GM12878 (cell line): ENCODE data around the gene DNMT1. TPM values are rescaled to one million over a fixed set of nuclear protein-coding genes. Genes with fewer than 3 reads are reported as not detected.

ENCODE experiments used
- ATAC-seq: fragments of 200-7000 bp; cut with Tn5 transposase; 3 replicates; pipeline ENCODE4 v1.9.1; 2020; ENCODE audit warnings: mild to moderate bottlenecking, moderate library complexity
- BruUV-seq: library from RNA; stranded (reverse); fragments of 400-500 nt; replicated peaks from 2 replicates; lab custom pipeline; 2021; lab: Mats Ljungman, UMichigan
- CTCF ChIA-PET: fragments of 300-600 bp; sonication (Branson Sonifier 250); formaldehyde crosslinking; extraction: SDS; loops from one replicate; lab custom pipeline; 2021; ENCODE audit warnings: inconsistent platforms; lab: Yijun Ruan, JAX
- POLR2A ChIA-PET: fragments of 350-600 bp; formaldehyde crosslinking; extraction: SDS; loops from one replicate; lab custom pipeline; 2021; ENCODE audit warnings: inconsistent platforms; lab: Charles Lee
- RAD21 ChIA-PET: fragments of 300-600 bp; sonication (Branson Sonifier 250); formaldehyde crosslinking; loops from one replicate; lab custom pipeline; 2023; ENCODE audit warnings: antibody characterized with exemption; ENCODE audit not compliant: unreplicated experiment; lab: Charles Lee
- SMC1A ChIA-PET: fragments of 300-600 bp; sonication (Branson Sonifier 250); formaldehyde crosslinking; loops from one replicate; lab custom pipeline; 2023; ENCODE audit not compliant: unreplicated experiment, uncharacterized antibody; lab: Charles Lee
- DNase-seq: peaks from one replicate; pipeline ENCODE4 v3.0.0-alpha.2; 2011; ENCODE audit warnings: low read depth, low spot score
- FAIRE-seq: peaks from 3 replicates; lab custom pipeline; 2011; peaks lifted over from hg19 to GRCh38; lab: Jason Lieb, UNC
- H2AFZ ChIP-seq: 2 replicates; pipeline ENCODE4 v1.6.0; 2011; ENCODE audit warnings: low read depth, low read length, control low read depth; ENCODE audit not compliant: control insufficient read depth
- H3K27ac ChIP-seq: 2 replicates; pipeline ENCODE4 v1.5.1; 2011; ENCODE audit warnings: control low read depth; ENCODE audit not compliant: control insufficient read depth, insufficient read depth
- H3K27me3 ChIP-seq, 2 experiments: replicated peaks in 1 of 2; 2 replicates each; pipeline versions ENCODE4 v1.6.0 to v1.6.1; 2011; ENCODE audit warnings: low read length in 1 of 2; ENCODE audit not compliant: control insufficient read depth in 2 of 2, insufficient read depth in 2 of 2
- H3K36me3 ChIP-seq, 2 experiments: 2 replicates each; pipeline ENCODE4 v1.5.1; 2011; ENCODE audit warnings: low read length in 1 of 2; ENCODE audit not compliant: control insufficient read depth in 2 of 2, insufficient read depth in 2 of 2
- H3K4me1 ChIP-seq: 2 replicates; pipeline ENCODE4 v1.6.1; 2011; ENCODE audit warnings: mild to moderate bottlenecking, low read length, moderate library complexity, mixed read lengths; ENCODE audit not compliant: control insufficient read depth, insufficient read depth
- H3K4me2 ChIP-seq: 2 replicates; pipeline ENCODE4 v1.6.0; 2011; ENCODE audit warnings: control low read depth; ENCODE audit not compliant: control insufficient read depth, insufficient read depth
- H3K4me3 ChIP-seq: fragments of 200-600 bp; sonication (generic); 2 replicates; pipeline ENCODE4 v1.5.1; 2016
- H3K79me2 ChIP-seq: 2 replicates; pipeline ENCODE4 v1.6.0; 2011; ENCODE audit warnings: low read length; ENCODE audit not compliant: control insufficient read depth, insufficient read depth
- H3K9ac ChIP-seq: 2 replicates; pipeline ENCODE4 v1.8.0; 2011; ENCODE audit warnings: low read length, control low read depth, mixed read lengths; ENCODE audit not compliant: control insufficient read depth, insufficient read depth
- H3K9me3 ChIP-seq: replicated peaks from 3 replicates; pipeline ENCODE4 v1.5.1; 2011; ENCODE audit warnings: mild to moderate bottlenecking, low read length; ENCODE audit not compliant: control insufficient read depth, insufficient read depth
- H4K20me1 ChIP-seq: 2 replicates; pipeline ENCODE4 v1.6.0; 2011; ENCODE audit not compliant: control insufficient read depth, insufficient read depth
- BACH1 ChIP-seq: fragments of 450-650 bp; IDR thresholded peaks from 2 replicates; pipeline ENCODE4 v1.6.1; 2017; ENCODE audit warnings: mild to moderate bottlenecking, borderline replicate concordance
- DPF2 ChIP-seq: fragments of 450-650 bp; IDR thresholded peaks from 2 replicates; pipeline ENCODE4 v1.6.1; 2017; ENCODE audit warnings: mild to moderate bottlenecking
- ESRRA ChIP-seq: IDR thresholded peaks from 2 replicates; pipeline ENCODE4 v1.6.1; 2012; ENCODE audit warnings: mild to moderate bottlenecking, low read length, improper control_type of control experiment
- HDAC6 ChIP-seq: fragments of 200-600 bp; sonication (generic); IDR thresholded peaks from one replicate; pipeline ENCODE4 v1.8.0; 2017; ENCODE audit warnings: antibody characterized with exemption; ENCODE audit not compliant: unreplicated experiment
- JUND ChIP-seq: IDR thresholded peaks from 2 replicates; pipeline ENCODE4 v1.6.1; 2012; ENCODE audit warnings: low read depth, mild to moderate bottlenecking, low read length, improper control_type of control experiment, moderate library complexity
- NFXL1 ChIP-seq: fragments of 450-650 bp; IDR thresholded peaks from 2 replicates; pipeline ENCODE4 v1.6.1; 2017; ENCODE audit warnings: antibody characterized with exemption, mild to moderate bottlenecking, borderline replicate concordance
- PAX8 ChIP-seq: fragments of 450-650 bp; IDR thresholded peaks from 2 replicates; pipeline ENCODE4 v1.6.1; 2017; ENCODE audit warnings: mild to moderate bottlenecking, moderate library complexity
- PKNOX1 ChIP-seq: fragments of 450-650 bp; IDR thresholded peaks from 2 replicates; pipeline ENCODE4 v1.6.1; 2016; ENCODE audit warnings: mild to moderate bottlenecking
- RELB ChIP-seq: fragments of 450-650 bp; IDR thresholded peaks from 2 replicates; pipeline ENCODE4 v1.6.1; 2017; ENCODE audit warnings: low read depth, mild to moderate bottlenecking, moderate library complexity
- REST ChIP-seq: IDR thresholded peaks from 2 replicates; pipeline ENCODE4 v1.6.1; 2012; ENCODE audit warnings: mild to moderate bottlenecking, low read depth, low read length
- TARDBP ChIP-seq: IDR thresholded peaks from 2 replicates; pipeline ENCODE4 v1.6.1; 2016; ENCODE audit warnings: borderline replicate concordance
- ZBTB40 ChIP-seq: fragments of 450-650 bp; IDR thresholded peaks from 2 replicates; pipeline ENCODE4 v1.6.1; 2016; ENCODE audit warnings: mild to moderate bottlenecking, moderate library complexity, borderline replicate concordance
- WGBS: methylation state at CpG from one replicate; pipeline ENCODE4 v1.1.6; 2016; ENCODE audit warnings: low lambda C conversion rate; ENCODE audit not compliant: insufficient replicate concordance, insufficient coverage; ENCODE audit errors: missing lambda C conversion rate; 5-methylcytosine and 5-hydroxymethylcytosine counted together
- in situ Hi-C: fragments of 300-500 bp; cut with MboI; formaldehyde crosslinking; loops from 9 replicates; pipeline ENCODE4 v1.14.3; 2018; ENCODE audit warnings: mixed read lengths
- intact Hi-C: fragments of 100-400 bp; cut with micrococcal nuclease; formaldehyde crosslinking; loops from one replicate; pipeline ENCODE4 v1.14.2; 2022; ENCODE audit not compliant: unreplicated experiment
- polyA plus RNA-seq, 11 experiments: library from polyadenylated mRNA; depleted of rRNA in 4 of 11; unstranded in 6 of 11; stranded (reverse) in 5 of 11; fragments of >200 nt; fragmentation: Nextera tagmentation in 4 of 11; fragmentation: Illumina TruSeq in 1 of 11; extraction: Ambion mirVana in 4 of 11; extraction: Trizol in 1 of 11; gene quantifications; 1 replicate in 1 of 11; 2 replicates in 10 of 11; pipeline versions ENCODE4 v1.2.1 to v1.2.3, GENCODE V29; 2011 to 2016; ENCODE audit warnings: inconsistent platforms in 2 of 11, missing spikeins in 2 of 11, low read depth in 1 of 11
- total RNA-seq, 4 experiments: library from RNA; depleted of rRNA in 3 of 4; stranded (reverse); fragments of >200 nt in 3 of 4; fragmentation: Illumina TruSeq in 1 of 4; extraction: Trizol in 1 of 4; gene quantifications; 2 replicates each; pipeline versions ENCODE4 v1.2.1 to v1.2.3, GENCODE V29; 2013 to 2021

DNMT1 gene
- total and polyA plus RNA-seq, 10 of the 15 experiments (the other 5 are each of a cell fraction or from before 2014, with no cell fraction given) = 70.0 to 290 (median 133) TPM

GRCh38 chr19:10085641-10086590 is 108.8 kb downstream of the DNMT1 start, which contains the start of gene SHFL:
Gene SHFL, plus strand, starts transcription at chr19:10086317. Its CDS starts 111 bp downstream, at chr19:10086428.
- H3K4me1 ChIP-seq = 0 out of 2 replicates have a peak, but pooled peaks cover 3% of the 10 kb centered on the region
- H3K27ac ChIP-seq = peak within 1 kb of the TSS; percentile 95
- no TSS peak for BruUV-seq
- no peaks in the 10 kb centered on the region for H4K20me1 ChIP-seq
- FAIRE-seq (peak; percentile 52), DNase-seq (no peak), ATAC-seq (peak; percentile 97)
- intact Hi-C loops = no loop called here
- peaks cover 6 to 9% of the 10 kb centered on the region in 2 experiments; a peak in 3 of 4 replicates for H3K36me3 ChIP-seq
- H3K9ac ChIP-seq = peak within 1 kb of the TSS; percentile 98
- H3K79me2 ChIP-seq = peaks cover 18% of the 10 kb centered on the region
- ChIA-PET SMC1A (no interaction called here), POLR2A (no interaction called here), RAD21 (no interaction called here), CTCF (interaction anchor here (0.6 kb wide), 1 partner anchor 161 kb away, joined by 3 read pairs; no protein-coding TSS in a partner anchor)
- peak within 1 kb of the TSS; percentile 86 for H3K4me2 ChIP-seq
- H2AFZ ChIP-seq = peak within 1 kb of the TSS; percentile 79
- H3K27me3 ChIP-seq = no peaks in the 10 kb centered on the region
- in situ Hi-C loops = no loop called here
- H3K9me3 ChIP-seq = no peaks in the 10 kb centered on the region; the same call in 2 of the 3 replicates
- WGBS = 5% methylated on average over 72 of the region's 81 CpGs
- H3K4me3 ChIP-seq = peak within 1 kb of the TSS; percentile 86
- TF ChIP-seq NFXL1 (no peak), TARDBP (no peak), HDAC6 (no peak), PKNOX1 (0 out of 2 replicates have a peak, but pooled peaks have one; percentile 7), RELB (no peak), DPF2 (peak; percentile 59), REST (no peak), PAX8 (no peak), JUND (no peak), BACH1 (peak; percentile 38), ESRRA (no peak), ZBTB40 (no peak)
